Pons (tissue), 1 donor: ENCODE data around the gene CALCOCO1.
A peak's percentile ranks its signal among the peaks of the same experiment; 100 is the strongest.
"Not testable (repeated sequence)": the region's sequence is repeated elsewhere in the genome, so short reads cannot be mapped to it uniquely, and the experiment has no call there.

ENCODE experiments used
- DNase-seq: peaks from one replicate; pipeline ENCODE4 v3.0.0-alpha.2; 2016; ENCODE audit warnings: low spot score

Gene CALCOCO1

DNA sequence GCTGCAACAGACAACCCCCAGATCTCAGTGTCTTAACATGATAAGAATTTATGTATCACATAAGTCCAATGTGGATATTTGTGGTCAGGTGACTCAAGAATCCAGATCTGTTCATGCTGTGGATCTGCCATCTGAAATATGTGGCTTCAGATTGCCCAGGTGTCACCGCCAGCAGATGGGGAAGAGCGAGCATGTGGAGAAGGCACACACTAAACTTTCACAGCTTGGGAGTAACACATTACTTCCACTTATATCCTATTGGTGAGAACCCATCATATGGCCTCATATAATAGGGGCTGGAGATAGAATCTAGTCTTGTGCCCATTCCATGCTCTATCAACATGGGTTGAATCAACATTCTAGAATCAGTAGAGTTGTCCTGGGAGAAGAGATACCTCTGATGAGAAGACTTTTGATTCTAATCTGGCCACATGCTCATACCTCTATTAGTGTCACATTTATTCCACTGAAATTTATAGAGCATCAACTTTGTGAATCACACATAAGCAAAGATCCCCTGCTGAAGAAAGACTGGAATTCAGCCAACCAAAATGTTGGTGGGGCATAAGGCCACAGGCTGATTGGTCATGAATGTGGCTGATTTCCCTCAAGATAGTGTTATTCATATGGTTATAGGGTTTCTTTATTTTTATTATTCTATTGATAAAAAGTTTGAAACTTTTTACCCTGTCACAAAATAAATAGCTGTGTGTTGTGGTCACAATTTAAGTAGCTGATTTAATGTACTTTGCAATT lies 6.0 kb upstream of the CALCOCO1 start:
- no peak for DNase-seq

DNA sequence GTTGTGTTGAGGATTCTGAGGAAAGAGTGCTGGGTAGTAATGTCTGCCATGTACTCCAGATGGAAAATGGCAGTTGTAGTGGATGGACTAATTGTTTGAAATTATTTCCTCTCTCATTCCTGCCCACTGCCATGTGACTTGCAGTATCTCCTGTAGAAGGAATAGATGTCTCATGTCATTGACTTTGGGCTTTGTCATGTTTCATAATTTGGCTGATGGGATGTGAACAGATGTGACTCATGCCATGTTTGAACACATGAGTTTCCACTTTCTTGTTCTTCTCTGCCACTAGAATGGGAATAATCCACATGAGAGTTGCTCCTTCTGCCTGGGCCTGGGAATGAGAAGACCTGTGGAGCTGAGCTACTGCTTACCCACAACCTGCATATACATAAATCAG lies 2.4 kb upstream of the CALCOCO1 start:
- no peak for DNase-seq

DNA sequence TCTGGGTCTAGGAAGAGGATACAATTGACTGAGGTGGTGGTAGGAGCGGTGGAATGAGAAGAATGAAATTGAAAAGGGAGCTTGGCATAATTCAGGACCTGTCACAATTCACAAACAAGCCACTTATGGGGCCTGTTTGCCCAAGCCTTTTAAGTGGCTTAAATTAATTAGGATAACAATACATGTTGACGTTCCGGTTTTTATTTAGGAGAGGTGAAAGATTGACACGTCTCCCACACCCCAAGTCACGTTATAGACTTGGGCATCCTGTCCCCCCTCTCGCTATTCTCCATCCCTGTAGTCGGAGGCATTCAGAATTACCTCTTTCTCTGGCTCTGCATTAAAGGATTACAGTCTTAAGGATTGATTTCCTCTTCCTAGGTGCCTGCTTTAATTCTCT lies 954 bp upstream of the CALCOCO1 start:
- no peak for DNase-seq

DNA sequence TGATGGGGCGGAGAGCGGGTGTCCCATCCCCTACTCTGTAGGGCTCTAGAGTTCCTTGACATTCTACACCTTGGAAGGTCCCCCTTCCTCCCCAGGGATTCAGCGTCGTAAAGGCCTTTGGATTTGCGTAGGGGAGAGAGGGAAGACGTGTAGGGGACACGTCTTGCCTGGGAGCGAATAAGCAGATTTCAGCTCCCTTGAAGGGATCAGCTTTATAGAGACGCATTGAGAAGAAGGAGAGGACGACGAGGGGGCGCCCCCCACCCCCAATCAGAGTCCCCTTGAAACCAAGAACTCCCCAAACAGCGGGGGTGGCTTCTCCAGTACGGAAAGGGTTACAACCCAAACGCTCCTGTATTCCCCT lies 324 bp downstream of the CALCOCO1 start:
- peak; percentile 22 for DNase-seq

DNA sequence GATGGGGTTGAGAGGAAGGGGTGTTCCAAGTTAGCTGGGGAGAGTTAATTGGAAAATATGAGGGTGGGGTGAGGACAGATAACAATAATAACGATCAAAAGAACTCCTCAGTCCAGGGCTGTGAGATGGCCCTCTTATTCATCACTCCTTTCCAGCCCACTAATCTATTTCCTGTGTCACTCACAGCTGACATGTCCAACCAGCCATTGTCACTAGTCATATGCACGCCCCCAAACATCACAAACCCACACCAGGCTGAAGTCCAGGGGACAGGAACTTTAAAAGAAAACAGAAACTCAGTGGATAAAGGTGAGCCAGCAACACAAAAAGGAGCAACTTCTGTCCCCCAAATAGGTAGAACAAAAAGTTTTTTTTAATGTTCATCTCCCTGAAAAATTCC lies 911 bp downstream of the CALCOCO1 start:
- DNase-seq: no peak

DNA sequence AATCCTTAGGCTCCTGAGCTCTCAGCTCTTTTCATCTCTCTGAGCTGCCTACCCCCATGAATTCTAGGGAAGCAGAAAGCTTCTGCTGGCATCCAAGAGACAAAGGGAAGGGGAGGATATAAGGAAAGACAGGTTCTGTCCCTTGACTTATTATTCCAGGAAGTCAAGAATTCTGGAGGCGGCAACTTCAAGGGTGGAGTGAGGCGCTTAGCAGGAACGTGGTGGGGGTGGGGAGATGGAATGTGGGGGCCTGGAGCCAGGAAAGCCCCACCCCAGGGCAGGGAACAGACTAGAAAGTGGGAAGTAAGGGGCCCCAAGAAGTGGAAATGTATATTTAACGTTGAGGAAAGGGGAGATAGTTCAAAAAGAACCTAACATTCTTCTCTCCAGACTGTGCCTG lies 1.4 kb downstream of the CALCOCO1 start:
- DNase-seq: no peak

DNA sequence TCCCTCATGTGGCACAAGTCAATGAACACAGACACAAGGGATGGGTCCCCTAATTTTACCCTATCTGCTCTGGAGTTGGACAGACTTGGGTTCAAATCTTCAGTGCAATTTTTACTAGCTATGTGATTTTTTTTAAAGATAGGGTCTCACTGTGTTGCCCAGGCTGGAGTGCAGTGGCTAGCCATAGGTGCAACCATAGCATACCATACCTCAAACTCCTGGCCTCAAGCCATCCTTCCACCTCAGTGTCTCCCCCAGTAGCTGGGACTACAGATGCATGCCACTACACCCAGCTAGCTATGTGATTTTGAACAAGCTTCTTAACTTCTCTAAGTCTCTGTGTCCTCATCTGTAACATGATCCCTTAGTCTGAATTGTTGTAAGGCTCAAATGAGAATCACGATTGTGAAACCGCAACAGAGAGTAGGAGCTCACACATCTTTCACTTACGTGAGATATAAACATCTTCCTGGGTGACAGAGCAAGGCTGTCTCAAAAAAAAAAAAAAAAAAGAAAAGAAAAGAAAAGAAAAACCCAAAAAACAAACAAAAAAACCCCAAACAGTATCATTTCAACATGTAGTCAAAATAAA lies 4.7 kb downstream of the CALCOCO1 start:
- DNase-seq: no peak

DNA sequence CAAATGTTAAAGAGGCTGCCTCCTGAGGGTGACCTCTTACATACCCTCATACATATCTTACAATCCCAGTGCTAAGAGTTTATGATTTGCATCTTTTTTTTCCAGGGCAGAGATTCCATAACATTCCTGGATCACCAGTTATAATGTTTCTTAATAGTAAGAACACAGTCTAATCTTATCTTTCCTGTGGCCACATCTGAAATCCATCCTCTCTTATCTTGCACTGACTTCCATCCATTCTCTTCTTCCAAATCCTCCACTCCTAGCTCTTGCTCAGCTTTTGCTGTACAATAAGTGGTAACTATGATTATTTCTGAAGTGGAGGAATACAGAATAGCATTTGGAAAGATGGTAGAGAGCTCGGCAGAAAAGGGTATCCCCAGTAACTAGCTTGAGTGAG lies 6.3 kb downstream of the CALCOCO1 start:
- no peak for DNase-seq

DNA sequence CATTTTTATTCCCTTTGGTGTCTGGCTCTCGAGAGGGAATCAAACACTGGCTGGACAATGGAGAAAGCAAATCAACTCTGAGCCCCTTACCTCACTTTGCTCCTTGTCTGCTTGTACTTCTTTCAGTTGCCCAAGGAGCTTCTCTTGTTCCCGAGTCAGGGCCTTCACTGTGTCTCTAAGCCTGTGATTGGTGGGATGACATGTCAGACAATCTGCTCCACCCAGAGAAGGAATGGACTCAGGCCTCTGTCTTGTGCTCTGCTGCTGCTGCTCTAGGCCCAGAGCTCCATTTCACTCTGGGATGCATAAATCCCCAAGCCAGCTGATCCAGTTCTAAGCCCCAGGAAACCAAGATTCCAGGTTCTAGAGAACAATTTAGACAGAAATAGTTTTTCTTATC lies 7.6 kb downstream of the CALCOCO1 start:
- DNase-seq: no peak

DNA sequence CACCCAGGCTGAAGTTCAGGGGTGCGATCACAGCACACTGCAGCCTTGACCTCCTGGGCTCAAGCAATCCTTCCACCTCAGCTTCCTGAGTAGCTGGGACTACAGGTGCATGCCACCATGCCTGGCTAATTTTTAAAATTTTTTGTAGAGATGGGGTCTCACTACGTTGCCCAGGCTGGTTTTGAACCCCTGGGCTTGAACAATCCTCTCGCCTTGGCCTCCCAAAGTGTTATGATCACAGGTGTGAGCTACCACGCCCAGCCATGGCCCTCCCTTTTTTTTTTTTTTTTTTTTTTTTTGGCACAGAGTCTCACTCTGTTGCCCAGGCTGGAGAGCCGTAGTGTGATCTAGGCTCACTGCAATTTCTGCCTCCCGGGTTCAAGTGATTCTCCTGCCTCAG lies 8.7 kb downstream of the CALCOCO1 start:
- DNase-seq: not testable (repeated sequence)

DNA sequence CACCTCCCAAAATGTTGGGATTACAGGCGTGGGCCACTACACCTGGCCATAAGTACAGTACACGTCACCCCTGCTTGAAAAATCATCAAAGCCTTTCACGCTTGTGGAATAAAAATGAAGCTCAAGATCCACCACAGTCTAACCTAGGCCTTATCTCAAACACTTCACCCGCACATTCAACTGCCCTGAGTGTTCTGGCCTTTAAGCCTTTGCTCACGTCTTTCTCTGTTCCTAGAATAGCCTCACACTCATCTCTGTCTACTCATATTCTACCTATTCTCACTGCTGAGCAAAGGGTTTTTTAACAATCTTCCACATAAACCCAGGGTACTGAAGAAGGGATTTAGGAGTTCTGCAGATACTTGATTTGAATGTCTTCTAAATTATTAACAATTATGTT lies 9.9 kb downstream of the CALCOCO1 start:
- DNase-seq: no peak

DNA sequence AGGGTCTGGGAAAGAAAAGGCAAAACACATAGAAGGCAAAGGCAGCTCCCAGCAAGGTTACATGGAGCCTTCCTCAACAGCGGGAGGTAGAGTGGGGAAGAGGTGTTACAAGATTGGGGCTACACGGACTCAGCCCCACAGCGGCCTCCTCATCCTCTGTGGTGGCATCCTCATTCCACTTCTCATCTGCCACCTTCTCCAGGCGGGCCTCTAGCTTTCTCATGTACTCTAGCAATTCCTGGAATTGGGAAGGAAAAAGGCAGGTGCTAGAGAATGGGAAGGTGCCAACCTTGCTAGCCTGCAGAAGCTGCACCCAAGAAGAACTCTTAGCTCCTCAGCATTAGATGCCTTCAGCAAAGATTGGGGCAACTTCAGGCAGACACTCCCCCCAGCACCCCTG lies 13.2 kb downstream of the CALCOCO1 start:
- DNase-seq: no peak

DNA sequence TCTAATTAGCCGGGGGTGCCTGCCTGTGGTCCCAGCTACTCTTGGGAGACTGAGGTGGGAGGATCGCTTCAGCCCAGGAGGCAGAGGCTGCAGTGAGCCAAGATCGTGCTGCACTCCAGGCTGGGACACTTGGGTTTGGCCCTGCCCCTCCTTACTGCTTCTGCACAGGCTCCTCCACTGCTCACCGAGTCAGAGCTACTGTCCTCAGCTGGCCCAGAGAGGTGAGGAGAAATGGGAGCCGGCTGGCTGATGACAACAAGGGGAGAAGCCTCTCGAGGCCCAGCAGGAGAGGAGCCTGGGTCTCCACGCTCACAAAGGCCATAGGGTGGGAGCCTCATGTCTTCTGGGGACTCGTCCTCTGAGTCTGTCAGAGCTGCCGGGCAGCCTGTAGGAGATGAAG lies 13.7 kb downstream of the CALCOCO1 start:
- no peak for DNase-seq

DNA sequence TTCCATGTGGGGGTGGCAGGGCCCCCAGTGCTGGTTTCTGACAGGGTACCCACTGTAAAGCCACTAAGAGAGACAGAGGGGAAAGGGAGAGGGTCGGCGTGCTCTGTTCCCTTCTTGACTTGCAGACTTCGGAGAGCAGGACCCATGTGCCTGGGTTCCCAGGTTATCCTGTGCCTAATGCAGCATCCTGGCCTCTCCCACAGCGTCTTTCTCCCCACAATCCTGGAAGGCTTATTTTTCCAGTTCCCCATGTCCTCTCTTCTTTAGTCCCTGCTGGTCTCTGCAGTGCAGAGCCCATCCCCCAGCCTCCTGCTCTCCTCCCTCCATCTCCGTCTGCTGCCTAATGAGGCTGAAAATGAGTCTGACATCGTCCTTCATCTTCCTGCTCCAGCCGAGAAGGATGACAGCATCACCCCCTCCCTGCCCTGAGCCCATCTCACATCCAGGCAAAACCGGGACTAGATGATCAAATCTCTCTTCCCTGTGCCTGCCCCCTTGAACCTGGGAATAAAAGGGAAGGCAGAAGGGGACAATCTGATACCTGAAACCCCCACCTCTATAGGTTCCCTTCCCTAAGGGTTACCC lies 15.1 kb downstream of the CALCOCO1 start:
- DNase-seq: no peak

DNA sequence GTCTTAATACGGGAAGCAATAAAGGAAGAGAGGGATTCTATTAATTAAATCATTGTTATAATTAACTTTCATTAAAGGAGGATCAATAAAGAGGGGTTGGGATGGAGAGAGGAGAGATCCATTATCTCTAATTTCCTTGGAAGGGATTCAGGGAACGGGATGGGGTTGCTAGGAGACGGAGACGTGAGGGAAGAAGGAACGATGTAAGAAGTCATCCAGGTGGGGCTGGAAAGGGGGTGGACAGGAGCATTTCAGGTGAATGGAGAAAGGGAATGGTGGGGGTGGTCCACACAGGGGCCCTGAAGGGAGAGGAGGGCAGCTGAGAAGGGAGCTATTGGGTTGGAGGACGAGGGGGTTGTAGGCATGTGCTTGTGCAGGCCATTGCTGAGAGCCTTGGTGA lies 17.2 kb downstream of the CALCOCO1 start:
- no peak for DNase-seq

DNA sequence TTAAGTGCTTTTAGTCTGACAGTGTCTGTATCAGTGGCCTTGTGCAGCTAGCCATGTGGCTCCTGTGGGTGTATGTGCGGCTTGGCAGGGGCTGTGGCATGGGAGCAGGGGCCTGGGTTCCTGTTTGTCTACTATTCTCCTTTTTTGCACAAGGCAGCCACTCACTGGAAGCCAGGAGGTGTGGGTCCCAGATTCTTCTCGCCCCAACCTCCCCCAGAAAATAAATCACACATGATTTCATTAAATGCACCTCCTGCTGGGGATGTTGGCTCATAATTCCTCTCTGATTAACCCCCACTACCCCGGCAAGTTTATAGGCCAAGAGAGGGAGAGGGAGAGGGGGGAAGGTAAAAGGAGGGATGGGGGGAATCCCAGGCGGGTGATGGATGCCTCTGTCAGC lies 17.6 kb downstream of the CALCOCO1 start:
- no peak for DNase-seq

DNA sequence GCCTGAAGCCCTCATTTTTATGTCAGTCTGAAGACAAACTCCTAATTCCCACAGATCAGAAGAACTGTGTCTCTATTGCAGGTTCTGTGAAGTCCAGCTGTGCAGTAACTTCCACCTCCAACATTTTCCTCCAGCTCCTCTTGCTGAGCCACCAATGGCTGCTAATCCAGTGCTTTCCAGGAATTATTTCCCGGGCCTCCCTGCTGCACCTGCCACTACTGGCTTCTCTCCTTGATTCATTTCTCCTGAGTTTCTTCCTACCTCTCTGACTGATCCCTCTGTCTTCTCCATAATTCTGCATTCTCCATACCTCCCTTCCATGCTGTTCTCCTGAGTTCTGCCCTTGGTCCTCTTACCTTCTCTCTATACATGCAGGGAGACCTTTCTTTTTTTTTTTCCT lies 21.2 kb downstream of the CALCOCO1 start:
- DNase-seq: no peak

DNA sequence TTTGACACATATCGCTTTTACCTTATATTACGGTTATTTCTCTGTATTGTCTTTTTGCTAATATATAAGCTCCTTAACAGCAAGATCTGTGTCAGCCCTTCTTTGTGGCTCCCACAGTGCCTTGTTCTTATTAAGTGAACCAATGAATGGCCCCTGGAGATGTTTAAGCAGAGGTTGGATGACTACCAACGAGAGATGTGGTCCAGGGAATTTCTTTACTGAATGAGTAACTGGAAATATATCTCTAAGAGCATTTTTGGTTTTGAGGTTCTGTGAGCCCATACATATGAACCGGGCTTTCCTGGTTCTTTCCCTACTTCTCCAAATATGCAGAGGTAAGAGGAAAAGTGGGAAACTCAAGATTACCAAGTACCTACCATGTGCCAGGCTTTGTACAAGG lies 23.5 kb downstream of the CALCOCO1 start:
- DNase-seq: no peak

DNA sequence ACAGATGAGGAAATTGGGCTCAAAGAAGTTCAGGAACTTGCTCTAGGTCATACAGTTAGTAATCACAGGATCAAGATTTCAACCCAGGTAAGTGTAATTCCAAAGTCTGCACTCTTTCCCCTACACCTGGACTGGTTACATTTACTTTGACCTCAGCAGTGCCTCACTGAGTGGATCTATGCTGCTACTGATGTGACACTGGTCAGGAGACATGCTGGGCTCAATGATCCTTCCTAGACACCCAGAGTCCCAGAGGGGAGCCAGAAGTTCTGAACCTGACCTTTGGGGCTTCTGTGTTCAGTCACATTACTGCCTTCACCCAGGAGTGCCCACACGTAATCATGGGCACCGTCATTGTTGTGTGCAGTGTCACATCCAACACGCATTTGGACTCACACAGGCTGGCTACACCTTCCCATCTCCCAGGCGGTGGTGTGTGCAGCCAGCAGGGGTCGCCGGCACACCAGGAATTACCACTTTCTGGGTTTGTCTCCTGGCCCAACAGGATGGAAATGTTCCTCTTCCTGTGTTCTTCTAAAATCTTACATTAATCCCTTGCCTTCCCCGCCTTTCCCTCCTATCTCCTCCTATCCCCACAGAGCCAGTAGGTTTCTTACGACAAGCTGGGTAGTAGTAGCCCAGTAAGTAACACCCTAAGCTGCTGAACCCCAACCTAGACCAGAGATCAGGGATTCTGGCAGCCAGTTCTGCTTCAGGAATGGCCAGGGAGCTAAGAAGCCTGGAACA lies 25.6 kb downstream of the CALCOCO1 start:
- DNase-seq: peak; percentile 58

DNA sequence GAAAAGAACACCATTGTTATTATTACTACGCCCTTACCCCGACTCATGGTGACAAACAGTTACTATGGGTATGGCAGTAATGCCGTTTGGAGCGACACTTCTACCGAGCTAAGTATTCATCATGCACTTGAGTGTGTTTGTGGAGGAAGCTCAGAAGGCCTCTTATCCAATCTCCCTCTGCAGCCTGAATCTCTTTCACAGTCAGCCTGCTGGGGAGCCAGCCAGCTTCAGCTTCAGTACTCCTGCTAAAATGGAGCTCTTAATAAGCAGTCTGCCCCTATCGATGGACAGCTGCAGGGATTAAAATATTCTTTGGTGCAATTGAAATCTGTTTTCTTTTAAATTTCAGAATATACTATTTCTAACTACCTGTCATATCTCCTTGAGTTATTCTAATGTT lies 26.7 kb downstream of the CALCOCO1 start:
- no peak for DNase-seq

DNA sequence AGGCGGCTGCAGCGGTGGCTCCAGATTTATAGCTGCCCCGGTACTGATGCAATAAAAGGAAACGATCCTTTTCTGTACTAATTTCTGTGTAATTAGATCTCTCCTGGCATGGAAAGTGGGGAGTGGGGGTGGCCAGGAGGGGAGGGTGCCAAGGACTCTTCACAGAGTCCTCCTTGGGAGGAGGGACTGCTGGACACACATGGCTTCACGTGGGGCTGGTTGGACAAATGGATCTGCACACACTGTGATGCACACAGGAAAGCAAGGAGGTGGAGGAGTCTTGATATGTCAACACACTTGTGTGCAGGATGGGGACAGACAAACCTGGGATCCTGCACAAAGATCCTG lies 27.6 kb downstream of the CALCOCO1 start:
- DNase-seq: no peak

DNA sequence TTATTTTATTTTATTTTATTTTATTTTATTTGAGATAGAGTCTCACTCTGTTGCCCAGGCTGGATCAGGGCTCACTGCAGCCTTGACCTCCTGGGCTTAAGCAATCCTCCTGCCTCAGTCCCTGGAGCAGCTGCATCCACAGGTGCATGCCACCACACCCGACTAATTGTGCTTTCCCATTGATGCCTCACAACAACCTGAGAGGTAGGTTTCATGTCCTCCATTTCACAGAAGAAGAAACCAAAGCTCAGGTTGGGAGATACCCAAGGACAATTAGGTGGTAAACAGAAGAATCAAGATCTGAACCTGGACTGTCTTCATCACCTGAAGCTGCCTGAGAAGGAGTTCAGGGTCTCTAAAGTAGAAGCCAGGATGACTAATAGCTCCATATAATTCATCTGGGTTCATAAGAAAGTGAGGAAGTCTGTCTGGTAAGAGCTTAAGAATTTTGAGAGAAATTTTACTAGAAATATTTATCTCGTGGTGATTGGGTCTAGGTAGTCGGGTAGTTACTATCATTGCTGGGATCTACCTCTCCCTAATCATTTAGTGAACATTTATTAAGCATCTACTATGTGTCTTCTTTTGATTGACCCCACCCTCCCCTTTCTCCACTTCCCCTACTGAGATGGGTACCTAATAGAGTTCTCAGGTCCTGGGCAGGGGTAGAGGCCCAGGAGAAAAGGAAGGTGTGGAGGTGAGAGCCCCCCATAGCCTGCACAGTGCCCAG lies 28.1 kb downstream of the CALCOCO1 start:
- no peak for DNase-seq
